IMR-90 (cell line): Measurements from ENCODE around the gene ANKRD1. TPM values are rescaled to one million over a fixed set of nuclear protein-coding genes. Genes with fewer than 3 reads are reported as not detected.

Experiments
- ATAC-seq: fragments of 200-7000 bp; cut with Tn5 transposase; 2 replicates; pipeline ENCODE4 v1.9.1; 2020; ENCODE audit warnings: low read depth, mild to moderate bottlenecking, moderate library complexity
- BruUV-seq: library from RNA; stranded (reverse); fragments of 400-500 nt; replicated peaks from 2 replicates; lab custom pipeline; 2021; lab: Mats Ljungman, UMichigan
- CTCF ChIA-PET: fragments of 300-600 bp; formaldehyde crosslinking; extraction: SDS; loops from one replicate; lab custom pipeline; 2021; ENCODE audit warnings: antibody characterized with exemption; lab: Yijun Ruan, JAX
- POLR2A ChIA-PET: fragments of 300-600 bp; sonication (Branson Sonifier 250); formaldehyde crosslinking; loops from one replicate; lab custom pipeline; 2022; ENCODE audit warnings: antibody characterized with exemption; ENCODE audit not compliant: unreplicated experiment; lab: Charles Lee
- DNase-seq: peaks from one replicate; pipeline ENCODE4 v3.0.0; 2013
- H2AFZ ChIP-seq: replicated peaks from 2 replicates; pipeline ENCODE3; 2013; ENCODE audit warnings: low read length, mild to moderate bottlenecking; ENCODE audit not compliant: poor library complexity
- H2AK5ac ChIP-seq: 2 replicates; pipeline ENCODE4 v1.6.1; 2013; ENCODE audit warnings: low read depth, low read length, inconsistent platforms
- H2AK9ac ChIP-seq: replicated peaks from 2 replicates; pipeline ENCODE3; 2013; ENCODE audit warnings: mild to moderate bottlenecking, low read depth, low read length, moderate library complexity; ENCODE audit not compliant: poor library complexity
- H2BK120ac ChIP-seq: 2 replicates; pipeline ENCODE4 v1.6.1; 2013; ENCODE audit warnings: low read depth, low read length, inconsistent platforms
- H2BK15ac ChIP-seq: 3 replicates; pipeline ENCODE4 v1.6.1; 2013; ENCODE audit warnings: low read depth, low read length, inconsistent platforms
- H2BK20ac ChIP-seq: 2 replicates; pipeline ENCODE4 v1.6.1; 2013; ENCODE audit warnings: low read depth, mild to moderate bottlenecking, inconsistent platforms, low read length, moderate library complexity
- H2BK5ac ChIP-seq: 2 replicates; pipeline ENCODE4 v1.6.1; 2013; ENCODE audit warnings: mild to moderate bottlenecking, low read depth, low read length, inconsistent platforms; ENCODE audit not compliant: poor library complexity, severe bottlenecking
- H3K14ac ChIP-seq: replicated peaks from 2 replicates; pipeline ENCODE4 v1.6.1; 2013; ENCODE audit warnings: low read depth, low read length, inconsistent platforms
- H3K18ac ChIP-seq: 2 replicates; pipeline ENCODE4 v1.6.1; 2013; ENCODE audit warnings: low read depth, low read length, control low read depth
- H3K23ac ChIP-seq: 2 replicates; pipeline ENCODE4 v1.6.1; 2013; ENCODE audit warnings: low read depth, low read length, inconsistent platforms
- H3K27ac ChIP-seq: 2 replicates; pipeline ENCODE4 v1.5.1; 2013; ENCODE audit warnings: mild to moderate bottlenecking, control low read depth, low read length; ENCODE audit not compliant: insufficient read depth
- H3K27me3 ChIP-seq: 2 replicates; pipeline ENCODE4 v1.6.1; 2013; ENCODE audit warnings: low read length; ENCODE audit not compliant: control insufficient read depth, insufficient read depth
- H3K36me3 ChIP-seq: 2 replicates; pipeline ENCODE4 v1.6.1; 2013; ENCODE audit warnings: low read length, mixed read lengths; ENCODE audit not compliant: control insufficient read depth, insufficient read depth
- H3K4ac ChIP-seq: 2 replicates; pipeline ENCODE4 v1.6.1; 2013; ENCODE audit warnings: low read depth, low read length, inconsistent platforms
- H3K4me1 ChIP-seq: 2 replicates; pipeline ENCODE4 v1.6.1; 2013; ENCODE audit warnings: low read length, mixed read lengths; ENCODE audit not compliant: control insufficient read depth, insufficient read depth
- H3K4me2 ChIP-seq: 2 replicates; pipeline ENCODE4 v1.6.1; 2013; ENCODE audit warnings: low read depth, mild to moderate bottlenecking, control low read depth, low read length, moderate library complexity
- H3K4me3 ChIP-seq: 2 replicates; pipeline ENCODE4 v1.5.1; 2013; ENCODE audit warnings: low read depth, mild to moderate bottlenecking, control low read depth, low read length, moderate library complexity; ENCODE audit not compliant: insufficient read depth
- H3K56ac ChIP-seq: 2 replicates; pipeline ENCODE4 v1.6.1; 2013; ENCODE audit warnings: low read length, inconsistent platforms; ENCODE audit not compliant: insufficient read depth; ENCODE audit errors: extremely low read depth
- H3K79me1 ChIP-seq, 2 experiments: 2 replicates each; pipeline ENCODE4 v1.6.1; 2013; ENCODE audit warnings: low read length in 2 of 2, inconsistent platforms in 1 of 2, low read depth in 1 of 2
- H3K9ac ChIP-seq: 2 replicates; pipeline ENCODE4 v1.6.1; 2013; ENCODE audit warnings: low read depth, low read length, control low read depth
- H3K9me1 ChIP-seq: 2 replicates; pipeline ENCODE4 v1.6.1; 2013; ENCODE audit warnings: low read length, inconsistent platforms; ENCODE audit not compliant: insufficient read depth
- H3K9me3 ChIP-seq: 2 replicates; pipeline ENCODE4 v1.6.1; 2013; ENCODE audit warnings: low read length; ENCODE audit not compliant: control insufficient read depth, insufficient read depth
- H4K20me1 ChIP-seq: 2 replicates; pipeline ENCODE4 v1.6.1; 2013; ENCODE audit warnings: low read length, inconsistent platforms; ENCODE audit not compliant: insufficient read depth
- H4K5ac ChIP-seq: 2 replicates; pipeline ENCODE4 v1.6.1; 2013; ENCODE audit warnings: mild to moderate bottlenecking, low read depth, low read length, control low read depth
- H4K8ac ChIP-seq, 2 experiments: 2 replicates each; pipeline ENCODE4 v1.6.1; 2013; ENCODE audit warnings: low read depth in 2 of 2, low read length in 2 of 2, control low read depth in 1 of 2, inconsistent platforms in 1 of 2
- H4K91ac ChIP-seq: 2 replicates; pipeline ENCODE4 v1.6.1; 2013; ENCODE audit warnings: low read depth, low read length, inconsistent platforms; ENCODE audit not compliant: insufficient read depth
- BHLHE40 ChIP-seq: fragments of 150-350 bp; IDR thresholded peaks from 2 replicates; pipeline ENCODE4 v1.6.1; 2016; ENCODE audit warnings: mild to moderate bottlenecking, low read depth, low read length
- CEBPB ChIP-seq: IDR thresholded peaks from 2 replicates; pipeline ENCODE4 v1.6.1; 2012; ENCODE audit warnings: low read depth, low read length, improper control_type of control experiment
- CHD1 ChIP-seq: IDR thresholded peaks from 2 replicates; pipeline ENCODE4 v1.6.1; 2012; ENCODE audit warnings: low read depth, low read length, improper control_type of control experiment
- CTCF ChIP-seq: conservative IDR thresholded peaks from 2 replicates; pipeline ENCODE4 v1.5.1; 2012; ENCODE audit warnings: mild to moderate bottlenecking, low read depth, low read length, improper control_type of control experiment
- ELK1 ChIP-seq: fragments of 150-350 bp; IDR thresholded peaks from 2 replicates; pipeline ENCODE4 v1.6.1; 2016; ENCODE audit warnings: low read depth, mild to moderate bottlenecking, low read length, moderate library complexity, borderline replicate concordance
- FOS ChIP-seq: fragments of 150-350 bp; IDR thresholded peaks from 2 replicates; pipeline ENCODE4 v1.6.1; 2016; ENCODE audit warnings: low read depth, low read length
- MAFK ChIP-seq: IDR thresholded peaks from 2 replicates; pipeline ENCODE4 v1.6.1; 2012; ENCODE audit warnings: low read depth, low read length, improper control_type of control experiment
- MAZ ChIP-seq: IDR thresholded peaks from 2 replicates; pipeline ENCODE4 v1.6.1; 2012; ENCODE audit warnings: low read depth, mild to moderate bottlenecking, low read length, improper control_type of control experiment, moderate library complexity, borderline replicate concordance
- MXI1 ChIP-seq: IDR thresholded peaks from 2 replicates; pipeline ENCODE4 v1.6.1; 2012; ENCODE audit warnings: low read depth, mild to moderate bottlenecking, low read length, moderate library complexity, borderline replicate concordance
- NFE2L2 ChIP-seq: fragments of 150-350 bp; IDR thresholded peaks from 2 replicates; pipeline ENCODE4 v1.6.1; 2016; ENCODE audit warnings: low read depth, mild to moderate bottlenecking, low read length
- POLR2A ChIP-seq: IDR thresholded peaks from 2 replicates; pipeline ENCODE4 v1.6.1; 2012; ENCODE audit warnings: mild to moderate bottlenecking, low read depth, low read length
- RAD21 ChIP-seq: IDR thresholded peaks from 2 replicates; pipeline ENCODE4 v1.6.1; 2012; ENCODE audit warnings: low read length, improper control_type of control experiment
- RCOR1 ChIP-seq: IDR thresholded peaks from 2 replicates; pipeline ENCODE4 v1.6.1; 2012; ENCODE audit warnings: mild to moderate bottlenecking, low read length, improper control_type of control experiment; ENCODE audit not compliant: insufficient replicate concordance
- RFX5 ChIP-seq: IDR thresholded peaks from 2 replicates; pipeline ENCODE4 v1.8.0; 2012; ENCODE audit warnings: low read depth, mild to moderate bottlenecking, low read length, moderate library complexity
- SMC3 ChIP-seq: fragments of 150-350 bp; IDR thresholded peaks from 2 replicates; pipeline ENCODE4 v1.6.1; 2016; ENCODE audit warnings: low read depth, mild to moderate bottlenecking, antibody characterized with exemption, low read length, moderate library complexity
- USF2 ChIP-seq: fragments of 150-350 bp; IDR thresholded peaks from 2 replicates; pipeline ENCODE4 v1.6.1; 2017; ENCODE audit warnings: mild to moderate bottlenecking, antibody characterized with exemption, low read length, low read depth
- WGBS, 2 experiments: methylation state at CpG; one replicate each; pipeline versions ENCODE4 v1.1.5 to v1.1.7; 2013; ENCODE audit warnings: missing lambda C conversion rate in 2 of 2; ENCODE audit not compliant: insufficient read length in 1 of 2; ENCODE audit errors: extremely low coverage in 2 of 2; 5-methylcytosine and 5-hydroxymethylcytosine counted together
- dilution Hi-C: fragments of 300-500 bp; cut with HindIII; formaldehyde crosslinking; loops from one replicate; pipeline ENCODE4 v1.14.3; 2018; ENCODE audit warnings: low sequenced_read_pairs; ENCODE audit not compliant: unreplicated experiment
- in situ Hi-C: fragments of 300-500 bp; cut with MboI; formaldehyde crosslinking; loops from 3 replicates; pipeline ENCODE4 v1.14.3; 2019; ENCODE audit warnings: low sequenced_read_pairs, inconsistent platforms, mixed read lengths
- intact Hi-C: fragments of 100-400 bp; cut with micrococcal nuclease; formaldehyde crosslinking; loops from 2 replicates; pipeline ENCODE4 v1.10.0; 2022
- polyA plus RNA-seq, 3 experiments: library from polyadenylated mRNA; depleted of rRNA; stranded (reverse); fragments of >200 nt; gene quantifications; 2 replicates each; pipeline ENCODE4 v1.2.3, GENCODE V29; 2012; ENCODE audit warnings: low replicate concordance in 1 of 3
- total RNA-seq: library from RNA; depleted of rRNA; stranded (reverse); fragments of >200 nt; gene quantifications from 2 replicates; pipeline ENCODE4 v1.2.3, GENCODE V29; 2012

Gene ANKRD1
- total and polyA plus RNA-seq, 2 of the 4 experiments (the other 2 are of a cell fraction) = 7.4 to 10.8 TPM

GRCh38 chr10:90939648-90940047 lies 18.8 kb upstream of the ANKRD1 start:
- in situ Hi-C loops (no loop called here), dilution Hi-C loops (no loop called here), intact Hi-C loops (no loop called here)
- Histone ChIP-seq H2BK15ac (no peak overlapping the region), H4K8ac (no peak overlapping the region), H3K4ac (no peak overlapping the region), H3K36me3 (no peaks in the 10 kb centered on the region), H3K9me1 (peaks cover 9% of the 10 kb centered on the region), H2BK120ac (peak overlapping the region; percentile 6; the same call in 1 of the 2 replicates), H3K14ac (no peak overlapping the region), H4K5ac (no peak overlapping the region), H2BK5ac (no peak overlapping the region), H3K4me3 (no peak overlapping the region), H4K91ac (no peak overlapping the region), H2AK5ac (peak overlapping the region; percentile 35; the same call in 1 of the 2 replicates), H2BK20ac (peak overlapping the region; percentile 34; the same call in 1 of the 2 replicates), H3K4me1 (peaks cover 8% of the 10 kb centered on the region), H3K27me3 (no peaks in the 10 kb centered on the region), H2AK9ac (no peak overlapping the region), H2AFZ (peak overlapping the region; percentile 28), H3K23ac (no peak overlapping the region), H3K18ac (no peak overlapping the region), H3K9ac (no peak overlapping the region), H3K56ac (no peak overlapping the region), H4K20me1 (no peaks in the 10 kb centered on the region), H3K4me2 (no peak overlapping the region), H3K79me1 (no peaks in the 10 kb centered on the region), H3K9me3 (no peaks in the 10 kb centered on the region), H3K27ac (no peak overlapping the region)
- CTCF ChIA-PET = no interaction called here
- TF ChIP-seq POLR2A (no peak), CTCF (no peak), RAD21 (no peak), CHD1 (no peak), MXI1 (no peak), BHLHE40 (no peak), ELK1 (no peak), CEBPB (no peak), SMC3 (no peak), RCOR1 (no peak), MAFK (no peak), NFE2L2 (no peak), FOS (no peak), MAZ (no peak), RFX5 (no peak), USF2 (no peak)
- POLR2A ChIA-PET = no interaction called here
- DNase-seq (no peak), ATAC-seq (no peak)
- no CpG with 5 or more reads among the region's 6 CpGs for WGBS, 2 experiments
- BruUV-seq = no TSS peak
